Stimulated activated CD8-positive, alpha-beta memory T cell treated with anti-CD3 and anti-CD28 coated beads, Interleukin-4, amount 100 ng/mL, for 4 hours (primary cell): Measurements from ENCODE around the gene CRTAP.
"Not testable (repeated sequence)": the region's sequence is repeated elsewhere in the genome, so short reads cannot be mapped to it uniquely, and the experiment has no call there.

Experiments used
- DNase-seq, 2 donors: peaks; one replicate each; pipeline ENCODE4 v3.0.0-alpha.2; 2020; ENCODE audit warnings: low read depth in 2 of 2, low spot score in 1 of 2

Gene CRTAP

DNA sequence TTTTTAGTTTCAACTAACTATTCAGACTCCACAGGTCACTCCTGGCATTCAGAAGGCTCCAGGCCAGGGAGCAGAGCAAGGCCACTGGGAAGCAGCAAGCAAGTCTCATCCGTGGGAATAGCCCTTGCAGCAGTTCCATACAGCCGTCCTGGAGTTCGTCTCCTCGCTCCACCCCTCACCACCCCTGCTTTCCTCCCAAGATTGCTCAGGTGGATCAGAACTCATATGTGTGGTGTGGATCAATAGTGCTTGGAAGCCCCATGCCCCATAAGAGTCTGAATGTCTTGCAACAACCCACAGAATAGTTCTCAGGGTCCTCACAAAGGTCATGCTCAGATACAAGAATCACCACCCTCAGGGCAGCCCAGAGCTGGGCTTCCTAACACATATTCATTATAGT is 60.3 kb downstream of the CRTAP start:
- DNase-seq, result no peak

DNA sequence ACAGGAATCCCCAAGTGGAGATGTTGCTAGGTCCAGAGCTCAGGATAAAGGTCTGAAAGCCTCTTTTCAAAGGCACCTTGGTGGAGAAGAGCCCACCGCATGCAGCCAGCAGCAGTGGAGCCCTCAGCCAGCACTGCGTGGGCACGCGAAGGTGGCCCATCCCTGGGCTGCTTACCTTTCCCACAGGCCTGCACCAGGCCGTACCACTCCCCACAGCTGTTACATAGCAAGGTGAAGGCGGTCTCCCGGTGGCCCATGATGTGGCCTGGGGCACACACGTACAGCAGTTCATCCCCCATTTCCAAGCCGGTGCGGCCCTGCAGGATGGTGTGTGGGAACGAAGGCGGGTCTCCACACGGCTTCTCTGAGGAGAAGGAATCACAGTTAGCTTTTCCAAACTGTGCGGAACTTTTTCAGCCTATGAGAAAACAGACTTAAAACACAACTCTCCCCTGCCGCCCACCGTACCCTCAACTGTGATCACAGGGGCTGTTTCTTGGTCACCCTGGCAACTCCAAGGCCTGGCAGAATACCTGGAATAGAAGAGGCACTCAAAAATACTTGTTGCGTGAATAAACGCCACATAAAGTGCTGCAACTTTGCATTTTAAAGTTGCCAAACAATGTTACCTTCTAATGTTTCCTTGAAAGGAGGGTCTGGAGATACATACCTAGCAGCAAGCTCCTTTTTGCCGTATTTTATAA is 61.0 kb downstream of the CRTAP start:
- DNase-seq, result no peak

DNA sequence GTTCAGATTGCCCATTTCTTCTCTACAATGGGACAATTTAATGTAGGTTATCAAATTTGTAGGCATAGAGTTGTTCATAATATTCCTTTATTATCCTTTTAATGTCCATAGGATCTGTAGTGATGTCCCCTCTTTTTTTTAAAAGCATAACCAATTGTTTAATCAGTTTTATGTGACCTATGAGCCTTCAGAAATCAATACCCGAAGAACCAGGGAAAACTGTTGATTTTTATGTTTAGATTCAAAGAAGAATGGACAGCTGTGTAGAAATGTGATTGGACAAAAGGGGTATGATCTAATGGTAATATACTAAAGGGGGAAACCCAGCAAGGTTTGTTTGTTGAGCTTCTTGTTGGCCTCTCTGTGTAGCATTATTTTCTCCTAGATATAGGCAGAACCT is 65.3 kb downstream of the CRTAP start:
- DNase-seq, result no peak

DNA sequence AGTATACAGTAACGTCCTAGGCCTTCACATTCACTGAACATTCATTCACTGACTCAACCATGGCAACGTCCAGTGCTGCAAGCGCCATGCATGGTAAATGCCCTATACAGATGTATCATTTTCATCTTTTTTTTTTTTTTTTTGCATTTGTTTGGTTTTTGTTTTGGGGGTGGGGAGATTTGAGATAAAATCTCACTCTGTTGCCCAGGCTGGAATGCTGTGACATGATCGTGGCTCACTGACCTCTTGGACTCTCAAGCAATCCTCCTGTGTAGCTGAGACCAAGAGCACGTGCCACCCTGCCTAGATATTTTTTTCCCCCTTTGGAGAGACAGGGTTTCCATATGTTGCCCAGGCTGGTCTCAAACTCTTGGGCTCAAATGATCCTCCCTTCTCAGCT is 67.4 kb downstream of the CRTAP start:
- no peak for DNase-seq

DNA sequence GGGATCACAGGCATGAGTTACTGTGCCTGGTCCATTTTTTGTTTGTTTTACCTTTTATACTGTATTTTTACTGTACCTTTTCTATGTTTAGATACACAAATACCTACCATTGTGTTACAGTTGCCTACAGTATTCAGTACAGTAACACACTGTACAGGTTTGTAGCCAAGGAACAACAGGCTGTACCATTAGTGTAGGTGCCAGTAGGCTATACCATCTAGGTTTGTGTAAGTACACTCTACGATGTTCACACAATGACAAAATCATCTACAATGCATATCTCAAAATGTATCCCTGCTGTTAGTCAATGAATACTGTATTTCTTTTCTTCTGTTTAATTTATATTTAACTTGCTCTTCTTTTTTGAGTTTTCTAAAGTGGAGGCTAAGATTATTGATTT is 67.8 kb downstream of the CRTAP start:
- not testable (repeated sequence) for DNase-seq

DNA sequence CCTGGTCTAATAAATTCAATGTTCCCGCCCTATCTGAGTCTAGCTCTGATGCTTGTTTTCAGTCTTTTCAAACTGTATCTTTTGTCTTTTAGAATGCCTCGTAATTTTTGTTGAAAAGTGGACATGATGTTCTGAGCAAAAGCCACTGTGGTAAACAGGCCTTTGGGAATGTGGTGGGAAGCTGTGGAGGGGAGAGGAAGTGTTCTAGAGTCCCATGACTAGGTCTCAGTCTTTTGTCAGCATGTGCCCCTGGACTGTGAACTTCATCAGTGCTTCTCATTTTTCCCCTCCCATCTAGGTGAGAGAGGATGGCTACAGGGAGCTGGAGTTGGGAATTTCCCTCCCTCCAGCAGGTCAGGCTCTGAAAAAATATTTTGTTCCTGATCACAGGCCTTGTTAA is 71.0 kb downstream of the CRTAP start:
- no peak for DNase-seq

DNA sequence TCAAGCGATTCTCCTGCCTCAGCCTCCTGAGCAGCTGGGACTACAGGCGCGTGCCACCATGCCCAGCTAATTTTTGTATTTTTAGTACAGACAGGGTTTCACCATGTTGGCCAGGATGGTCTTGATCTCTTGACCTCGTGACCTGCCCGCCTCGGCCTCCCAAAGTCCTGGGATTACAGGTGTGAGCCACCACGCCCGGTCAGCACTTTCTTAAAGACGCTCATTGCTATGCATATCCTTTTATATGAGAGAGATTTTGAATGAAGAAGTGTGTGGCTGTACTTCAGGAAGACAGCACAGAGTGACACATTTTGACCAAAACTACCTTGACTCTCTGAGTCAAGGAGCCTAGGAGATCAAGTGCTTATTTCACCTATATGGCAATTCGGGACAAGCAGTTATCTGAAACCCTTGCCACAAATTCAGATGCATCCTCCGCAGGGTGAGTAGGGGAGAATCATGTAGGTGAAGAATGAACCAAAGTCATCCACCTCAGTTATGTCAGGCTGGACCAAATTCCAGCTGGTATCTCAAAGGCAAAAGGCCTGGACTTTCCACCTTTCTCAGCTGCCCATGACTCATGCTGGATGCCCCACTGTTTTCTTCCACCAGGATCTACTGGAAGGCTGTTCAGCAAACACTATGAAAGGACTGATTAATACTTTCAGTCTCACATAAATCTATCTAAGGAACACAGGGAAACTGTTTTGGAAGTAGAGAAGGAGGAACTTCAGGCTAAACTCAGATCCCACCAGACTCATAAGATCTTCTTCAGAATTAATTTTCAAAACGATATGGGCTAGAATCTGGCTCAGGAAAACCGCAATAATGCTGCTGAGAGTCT is 72.9 kb downstream of the CRTAP start:
- DNase-seq, result no peak

DNA sequence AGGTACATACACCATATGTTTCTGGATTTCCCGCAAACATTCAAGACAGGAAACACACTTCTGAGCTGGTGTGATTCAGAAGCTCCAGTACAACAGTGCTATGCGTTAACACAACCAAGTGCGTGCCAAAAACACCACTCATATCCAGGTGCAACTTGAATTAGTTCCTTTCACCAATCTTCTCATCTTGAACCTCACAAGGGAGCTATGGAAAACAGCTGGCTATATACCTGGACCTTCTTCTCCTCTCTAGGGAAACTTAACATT is 73.5 kb downstream of the CRTAP start:
- no peak for DNase-seq

DNA sequence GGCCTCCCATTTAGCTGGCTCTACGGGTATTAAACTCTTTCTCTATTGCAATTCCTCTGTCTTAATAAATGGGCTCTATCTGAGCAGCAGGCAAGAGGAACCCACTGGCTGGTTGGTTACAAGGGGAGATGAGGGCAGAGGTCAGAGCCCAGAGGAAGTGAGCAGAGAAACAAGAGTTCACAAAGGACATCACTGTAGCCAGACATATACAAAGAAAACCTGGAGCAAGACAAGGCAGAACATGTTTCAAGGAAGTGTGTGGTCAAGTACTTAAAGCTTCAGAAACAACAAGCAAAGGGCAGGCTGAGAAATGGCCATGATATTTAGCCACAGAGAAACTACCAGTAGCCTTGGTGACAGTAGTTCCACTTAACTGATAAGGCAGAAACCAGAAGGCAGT is 80.5 kb downstream of the CRTAP start:
- no peak for DNase-seq

DNA sequence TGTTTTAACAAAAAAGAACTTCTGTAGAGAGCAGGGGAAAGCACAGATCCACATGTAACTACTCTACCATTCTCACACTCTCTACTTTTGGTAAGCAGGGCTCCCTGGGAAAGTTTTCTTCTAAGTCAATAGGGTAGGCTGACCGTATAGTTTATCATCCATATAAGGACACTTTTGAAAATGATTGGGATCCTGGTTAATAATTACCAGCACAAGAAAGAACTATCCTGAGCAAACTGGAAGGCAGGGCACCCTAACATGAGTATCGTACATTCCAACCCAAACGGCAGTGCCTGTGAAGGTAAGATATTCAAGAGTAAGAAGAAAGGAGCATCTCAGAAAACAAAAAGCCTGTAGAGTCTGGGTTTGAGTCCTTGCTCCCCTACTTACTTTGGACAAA is 82.7 kb downstream of the CRTAP start:
- no peak for DNase-seq
